Neural cell (in vitro differentiated cells): ENCODE data around the gene NKAIN2. TPM values are rescaled to one million over a fixed set of nuclear protein-coding genes. Genes with fewer than 3 reads are reported as not detected.

Experiments used
- H2AFZ ChIP-seq: fragments of 200-600, 300-800 bp; sonication (generic), shearing (Covaris generic); 2 replicates; pipeline ENCODE4 v1.6.0; 2014; ENCODE audit warnings: low read depth, mild to moderate bottlenecking, antibody characterized with exemption, low read length, moderate library complexity
- H3F3A ChIP-seq: fragments of 200-600 bp; shearing (Covaris generic); 2 replicates; pipeline ENCODE4 v1.6.1; 2016; ENCODE audit warnings: mild to moderate bottlenecking, moderate library complexity, mixed read lengths, antibody characterized with exemption, low read length; ENCODE audit not compliant: insufficient read depth, poor library complexity, severe bottlenecking
- H3K27ac ChIP-seq: fragments of 200-600, 300-800 bp; sonication (generic), shearing (Covaris generic); 2 replicates; pipeline ENCODE4 v1.5.1; 2014; ENCODE audit warnings: mild to moderate bottlenecking, low read length, moderate library complexity
- H3K27me3 ChIP-seq: fragments of 300-800, 200-600 bp; sonication (generic), shearing (Covaris generic); 2 replicates; pipeline ENCODE4 v1.6.0; 2014; ENCODE audit warnings: mild to moderate bottlenecking, low read depth, low read length, moderate library complexity; ENCODE audit not compliant: insufficient read depth
- H3K36me3 ChIP-seq: fragments of 300-800, 200-600 bp; sonication (generic), shearing (Covaris generic); 2 replicates; pipeline ENCODE4 v1.5.1; 2014; ENCODE audit warnings: mild to moderate bottlenecking, antibody characterized with exemption, low read length, moderate library complexity; ENCODE audit not compliant: insufficient read depth
- H3K4me2 ChIP-seq: fragments of 300-800, 200-600 bp; sonication (generic), shearing (Covaris generic); 2 replicates; pipeline ENCODE4 v1.6.0; 2014; ENCODE audit warnings: mild to moderate bottlenecking, low read length
- H3K4me3 ChIP-seq: fragments of 300-800, 200-600 bp; sonication (generic), shearing (Covaris generic); 2 replicates; pipeline ENCODE4 v1.5.1; 2014; ENCODE audit warnings: mild to moderate bottlenecking, low read length, moderate library complexity
- H3K79me2 ChIP-seq: fragments of 200-600 bp; shearing (Covaris generic); replicated peaks from 2 replicates; pipeline ENCODE4 v1.6.0; 2014; ENCODE audit warnings: mild to moderate bottlenecking, low read length, moderate library complexity; ENCODE audit not compliant: insufficient read depth
- H3K9ac ChIP-seq: fragments of 300-800, 200-600 bp; sonication (generic), shearing (Covaris generic); 2 replicates; pipeline ENCODE4 v1.6.1; 2016; ENCODE audit warnings: mild to moderate bottlenecking, low read length, mixed read lengths
- H3K9me2 ChIP-seq: fragments of 200-600 bp; shearing (Covaris generic); 2 replicates; pipeline ENCODE4 v1.6.1; 2016; ENCODE audit warnings: mild to moderate bottlenecking, low read length, mixed read lengths; ENCODE audit not compliant: insufficient read depth
- H3K9me3 ChIP-seq: fragments of 200-600, 300-800 bp; sonication (generic), shearing (Covaris generic); 2 replicates; pipeline ENCODE4 v1.6.1; 2016; ENCODE audit warnings: mild to moderate bottlenecking, mixed run types, low read length, moderate library complexity, mixed read lengths
- H4K20me1 ChIP-seq: fragments of 200-600 bp; shearing (Covaris generic); 2 replicates; pipeline ENCODE4 v1.6.1; 2016; ENCODE audit warnings: mild to moderate bottlenecking, mixed run types; ENCODE audit not compliant: insufficient read depth
- EP300 ChIP-seq: fragments of 450-650 bp; conservative IDR thresholded peaks from 2 replicates; pipeline ENCODE4 v1.6.1; 2014; ENCODE audit warnings: antibody characterized with exemption, mild to moderate bottlenecking, moderate library complexity; ENCODE audit not compliant: poor library complexity, severe bottlenecking
- EZH2 ChIP-seq: fragments of 200-600, 300-800 bp; shearing (Covaris generic), sonication (generic); IDR thresholded peaks from 2 replicates; pipeline ENCODE4 v1.6.1; 2014; ENCODE audit warnings: antibody characterized with exemption, low read length, borderline replicate concordance, mild to moderate bottlenecking; ENCODE audit not compliant: insufficient read depth, poor library complexity, severe bottlenecking
- MXI1 ChIP-seq: fragments of 450-650 bp; conservative IDR thresholded peaks from 2 replicates; pipeline ENCODE4 v1.6.1; 2014; ENCODE audit warnings: antibody characterized with exemption, mild to moderate bottlenecking; ENCODE audit not compliant: poor library complexity, severe bottlenecking
- POLR2AphosphoS5 ChIP-seq: IDR thresholded peaks from 2 replicates; pipeline ENCODE4 v1.6.1; 2012
- RAD21 ChIP-seq: fragments of 450-650 bp; conservative IDR thresholded peaks from 2 replicates; pipeline ENCODE4 v1.6.1; 2014; ENCODE audit warnings: antibody characterized with exemption, mild to moderate bottlenecking, moderate library complexity
- SMC3 ChIP-seq: fragments of 450-650 bp; conservative IDR thresholded peaks from 2 replicates; pipeline ENCODE4 v1.6.1; 2014; ENCODE audit warnings: antibody characterized with exemption, mild to moderate bottlenecking, moderate library complexity; ENCODE audit not compliant: poor library complexity
- TAF1 ChIP-seq: IDR thresholded peaks from 2 replicates; pipeline ENCODE4 v1.6.1; 2012; ENCODE audit warnings: low read depth
- polyA plus RNA-seq: library from polyadenylated mRNA; depleted of rRNA; stranded (reverse); fragments of >200 nt; gene quantifications from 2 replicates; pipeline ENCODE4 v1.2.3, GENCODE V29; 2014
- TF ChIP-seq, protein P1 (sequence below): IDR thresholded peaks from 2 replicates; pipeline ENCODE4 v1.6.1; 2012; ENCODE audit warnings: borderline replicate concordance
- TF ChIP-seq, protein P2 (sequence below): fragments of 450-650 bp; IDR thresholded peaks from 2 replicates; pipeline ENCODE4 v1.5.1; 2014; ENCODE audit warnings: antibody characterized with exemption, mild to moderate bottlenecking, moderate library complexity; ENCODE audit not compliant: poor library complexity, severe bottlenecking

NKAIN2 gene
- polyA plus RNA-seq, 1 donor from 2014 or later = 23.2 TPM

DNA sequence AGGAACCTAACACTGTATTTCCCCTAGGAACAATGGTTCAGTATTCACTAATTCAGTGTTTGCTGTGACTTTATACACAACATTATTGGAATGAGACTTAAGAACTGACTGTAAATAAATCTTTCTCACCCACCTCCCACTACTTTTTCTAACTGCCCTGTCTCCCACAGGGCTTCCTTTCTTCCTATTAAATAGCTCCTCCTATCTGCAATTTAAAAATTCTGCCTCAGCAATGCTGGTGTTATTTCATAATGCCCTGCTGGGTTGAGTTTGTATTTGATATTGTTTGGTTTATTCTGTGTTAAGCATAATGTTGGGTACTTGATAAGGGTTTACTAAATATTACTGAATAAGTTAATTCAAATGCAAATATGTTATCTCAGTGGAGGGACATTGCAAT is 585.5 kb downstream of the NKAIN2 start:
- Histone ChIP-seq H3K4me2 (no peak overlapping the region), H3K4me3 (no peak overlapping the region), H3K9me2 (no peaks in the 10 kb centered on the region), H3F3A (no peaks in the 10 kb centered on the region), H3K9me3 (no peaks in the 10 kb centered on the region), H3K27ac (no peak overlapping the region), H2AFZ (no peak overlapping the region), H3K79me2 (no peaks in the 10 kb centered on the region), H3K36me3 (no peaks in the 10 kb centered on the region), H3K9ac (no peak overlapping the region), H3K27me3 (no peaks in the 10 kb centered on the region), H4K20me1 (no peaks in the 10 kb centered on the region)
- no peak for TF ChIP-seq SMC3
- no peak for TF ChIP-seq MXI1
- no peak for TF ChIP-seq RAD21
- TF ChIP-seq TAF1 = no peak
- no peak for TF ChIP-seq EZH2
- TF ChIP-seq, protein P1, sequence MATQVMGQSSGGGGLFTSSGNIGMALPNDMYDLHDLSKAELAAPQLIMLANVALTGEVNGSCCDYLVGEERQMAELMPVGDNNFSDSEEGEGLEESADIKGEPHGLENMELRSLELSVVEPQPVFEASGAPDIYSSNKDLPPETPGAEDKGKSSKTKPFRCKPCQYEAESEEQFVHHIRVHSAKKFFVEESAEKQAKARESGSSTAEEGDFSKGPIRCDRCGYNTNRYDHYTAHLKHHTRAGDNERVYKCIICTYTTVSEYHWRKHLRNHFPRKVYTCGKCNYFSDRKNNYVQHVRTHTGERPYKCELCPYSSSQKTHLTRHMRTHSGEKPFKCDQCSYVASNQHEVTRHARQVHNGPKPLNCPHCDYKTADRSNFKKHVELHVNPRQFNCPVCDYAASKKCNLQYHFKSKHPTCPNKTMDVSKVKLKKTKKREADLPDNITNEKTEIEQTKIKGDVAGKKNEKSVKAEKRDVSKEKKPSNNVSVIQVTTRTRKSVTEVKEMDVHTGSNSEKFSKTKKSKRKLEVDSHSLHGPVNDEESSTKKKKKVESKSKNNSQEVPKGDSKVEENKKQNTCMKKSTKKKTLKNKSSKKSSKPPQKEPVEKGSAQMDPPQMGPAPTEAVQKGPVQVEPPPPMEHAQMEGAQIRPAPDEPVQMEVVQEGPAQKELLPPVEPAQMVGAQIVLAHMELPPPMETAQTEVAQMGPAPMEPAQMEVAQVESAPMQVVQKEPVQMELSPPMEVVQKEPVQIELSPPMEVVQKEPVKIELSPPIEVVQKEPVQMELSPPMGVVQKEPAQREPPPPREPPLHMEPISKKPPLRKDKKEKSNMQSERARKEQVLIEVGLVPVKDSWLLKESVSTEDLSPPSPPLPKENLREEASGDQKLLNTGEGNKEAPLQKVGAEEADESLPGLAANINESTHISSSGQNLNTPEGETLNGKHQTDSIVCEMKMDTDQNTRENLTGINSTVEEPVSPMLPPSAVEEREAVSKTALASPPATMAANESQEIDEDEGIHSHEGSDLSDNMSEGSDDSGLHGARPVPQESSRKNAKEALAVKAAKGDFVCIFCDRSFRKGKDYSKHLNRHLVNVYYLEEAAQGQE = no peak
- no peak for TF ChIP-seq POLR2AphosphoS5
- no peak for TF ChIP-seq EP300
- TF ChIP-seq, protein P2, sequence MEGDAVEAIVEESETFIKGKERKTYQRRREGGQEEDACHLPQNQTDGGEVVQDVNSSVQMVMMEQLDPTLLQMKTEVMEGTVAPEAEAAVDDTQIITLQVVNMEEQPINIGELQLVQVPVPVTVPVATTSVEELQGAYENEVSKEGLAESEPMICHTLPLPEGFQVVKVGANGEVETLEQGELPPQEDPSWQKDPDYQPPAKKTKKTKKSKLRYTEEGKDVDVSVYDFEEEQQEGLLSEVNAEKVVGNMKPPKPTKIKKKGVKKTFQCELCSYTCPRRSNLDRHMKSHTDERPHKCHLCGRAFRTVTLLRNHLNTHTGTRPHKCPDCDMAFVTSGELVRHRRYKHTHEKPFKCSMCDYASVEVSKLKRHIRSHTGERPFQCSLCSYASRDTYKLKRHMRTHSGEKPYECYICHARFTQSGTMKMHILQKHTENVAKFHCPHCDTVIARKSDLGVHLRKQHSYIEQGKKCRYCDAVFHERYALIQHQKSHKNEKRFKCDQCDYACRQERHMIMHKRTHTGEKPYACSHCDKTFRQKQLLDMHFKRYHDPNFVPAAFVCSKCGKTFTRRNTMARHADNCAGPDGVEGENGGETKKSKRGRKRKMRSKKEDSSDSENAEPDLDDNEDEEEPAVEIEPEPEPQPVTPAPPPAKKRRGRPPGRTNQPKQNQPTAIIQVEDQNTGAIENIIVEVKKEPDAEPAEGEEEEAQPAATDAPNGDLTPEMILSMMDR = no peak

DNA sequence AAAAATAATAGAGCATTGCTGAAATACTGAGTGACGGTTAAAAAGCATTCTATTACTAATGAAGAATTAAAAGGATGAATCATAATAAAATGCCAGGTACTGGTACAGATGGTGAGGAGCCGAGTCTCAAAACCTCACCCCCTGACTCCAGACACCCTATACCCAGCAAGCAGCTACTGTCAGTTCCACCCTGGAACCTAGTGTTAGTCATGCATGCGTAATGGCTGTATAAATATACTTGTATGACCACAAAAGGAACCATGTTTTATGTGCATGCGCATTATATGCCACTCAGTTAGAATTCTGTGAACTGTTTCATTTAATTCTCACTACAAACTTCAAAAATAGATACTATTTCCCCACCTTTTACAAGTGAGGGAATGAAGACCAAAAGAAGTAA is 589.9 kb downstream of the NKAIN2 start:
- Histone ChIP-seq H3K36me3 (no peaks in the 10 kb centered on the region), H3K79me2 (no peaks in the 10 kb centered on the region), H3K27me3 (no peaks in the 10 kb centered on the region), H2AFZ (no peak overlapping the region), H3K4me3 (no peak overlapping the region), H3K27ac (no peak overlapping the region), H3K9ac (no peak overlapping the region), H4K20me1 (no peaks in the 10 kb centered on the region), H3K9me2 (no peaks in the 10 kb centered on the region), H3K4me2 (no peak overlapping the region), H3F3A (no peaks in the 10 kb centered on the region), H3K9me3 (no peaks in the 10 kb centered on the region)
- TF ChIP-seq MXI1 (no peak), RAD21 (no peak), EZH2 (no peak), POLR2AphosphoS5 (no peak), TAF1 (no peak), SMC3 (no peak), EP300 (no peak)
- TF ChIP-seq, protein P1 = no peak
- TF ChIP-seq, protein P2 = no peak
